ENCODE data around the gene MRPL16.
"Not testable (repeated sequence)": the region's sequence is repeated elsewhere in the genome, so short reads cannot be mapped to it uniquely, and the experiment has no call there.

The MRPL16 gene

GRCh38 chr11:59807047-59807610 is 3.4 kb downstream of the MRPL16 start:
- DNase-seq = no peak

GRCh38 chr11:59804061-59804460 is 6.5 kb downstream of the MRPL16 start:
- DNase-seq = no peak

DNA sequence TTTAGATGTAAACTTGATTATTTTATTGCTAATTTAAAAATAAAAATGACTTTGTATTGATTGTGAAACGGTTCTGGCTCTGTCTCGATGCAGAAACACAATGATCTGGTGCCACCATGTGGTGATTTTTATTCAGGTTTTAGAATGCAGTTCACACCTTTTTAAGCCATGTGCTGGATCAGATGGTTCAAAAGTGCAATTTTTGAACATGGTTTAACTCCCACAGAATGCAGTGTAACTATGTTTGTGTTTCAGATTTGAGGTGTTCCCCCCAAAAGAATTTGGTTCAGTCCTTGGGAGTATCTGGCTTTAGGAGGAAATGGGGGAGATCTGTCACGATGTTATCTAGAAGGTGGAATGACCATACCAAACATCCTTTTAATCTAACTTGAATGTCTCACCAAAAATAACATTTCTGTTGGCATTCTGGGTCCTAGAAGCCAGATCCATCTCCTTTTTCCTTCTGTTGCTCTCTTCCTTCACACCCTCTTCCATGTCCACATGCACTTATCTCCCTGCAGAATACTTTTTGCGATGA is 7.9 kb downstream of the MRPL16 start:
- peak; percentile 12 for DNase-seq

GRCh38 chr11:59801981-59802638 is 8.5 kb downstream of the MRPL16 start:
- DNase-seq = no peak

DNA sequence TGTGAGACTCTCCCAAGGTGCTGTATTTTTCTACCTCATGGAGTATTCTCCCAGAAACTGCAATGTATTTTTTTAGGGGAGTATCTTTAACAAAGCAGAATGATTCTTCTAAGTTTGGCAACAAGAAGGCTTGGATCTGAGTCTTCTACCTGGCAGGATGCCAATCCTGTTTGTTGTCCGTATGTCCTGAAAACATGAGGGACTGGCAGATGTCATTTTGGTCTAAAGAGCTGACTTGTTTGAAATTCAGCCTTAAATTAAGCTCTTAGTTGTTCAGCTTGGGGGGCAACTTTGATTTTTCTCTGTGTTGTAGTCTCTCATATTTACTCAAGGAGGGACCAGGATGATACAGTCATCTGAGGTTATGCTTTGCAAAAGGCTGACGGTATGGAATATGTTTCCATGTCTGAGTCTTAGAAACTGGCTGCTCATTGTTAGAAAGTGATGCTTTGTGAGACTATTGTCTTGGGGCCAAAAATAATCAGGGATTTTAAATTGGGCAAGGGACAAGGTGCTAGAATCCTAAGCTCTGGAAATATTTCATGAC is 9.3 kb downstream of the MRPL16 start:
- no peak for DNase-seq

GRCh38 chr11:59800390-59801025 is 10.1 kb downstream of the MRPL16 start:
- no peak for DNase-seq

GRCh38 chr11:59794417-59794816 is 16.2 kb downstream of the MRPL16 start:
- no peak for DNase-seq

DNA sequence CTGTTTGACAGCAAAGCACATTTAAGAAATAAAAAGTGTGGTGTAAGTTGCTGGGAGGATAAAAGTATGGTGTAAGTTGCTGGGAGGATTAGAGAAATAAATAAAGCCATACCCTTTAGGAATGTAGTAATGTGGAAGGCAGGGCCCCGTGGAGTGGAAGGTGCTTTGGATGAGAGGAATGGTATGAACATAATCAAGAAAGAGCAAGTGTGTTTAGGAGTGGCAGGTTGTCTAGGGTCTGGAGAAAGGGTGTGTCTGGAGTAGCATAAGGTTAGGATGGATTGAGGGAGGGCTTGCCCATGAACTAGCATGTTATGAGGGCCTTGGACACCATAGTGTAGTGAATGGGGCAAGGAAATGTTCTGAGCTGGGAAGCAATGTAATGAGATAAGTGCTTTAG is 18.1 kb downstream of the MRPL16 start:
- DNase-seq = no peak

- no peak for DNase-seq
Measured at GRCh38 chr11:59791639-59792038, 18.9 kb downstream of the MRPL16 start.

GRCh38 chr11:59787816-59788215 is 22.8 kb downstream of the MRPL16 start:
- DNase-seq = no peak

DNA sequence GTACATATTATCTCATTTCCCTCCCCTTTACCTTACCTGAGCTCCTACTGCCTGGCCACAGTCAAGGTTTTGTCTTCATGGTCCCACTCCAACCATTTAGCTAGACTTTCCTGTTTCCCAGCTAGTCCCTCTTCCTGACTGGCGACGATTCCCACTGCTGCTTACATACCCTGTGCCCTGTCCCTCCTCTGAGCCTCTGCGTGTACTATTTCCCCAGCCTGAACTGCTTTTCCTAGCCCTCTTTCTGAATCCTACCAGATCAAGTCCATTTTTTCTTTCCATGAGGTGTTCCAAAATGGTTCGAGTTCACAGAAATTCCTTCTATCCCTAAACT is 23.4 kb downstream of the MRPL16 start:
- no peak for DNase-seq

- no peak for DNase-seq
Measured at GRCh38 chr11:59785818-59786217, 24.8 kb downstream of the MRPL16 start.

- DNase-seq = not testable (repeated sequence)
Measured at GRCh38 chr11:59784441-59784840, 26.1 kb downstream of the MRPL16 start.

GRCh38 chr11:59783632-59784090 is 26.9 kb downstream of the MRPL16 start:
- no peak for DNase-seq

GRCh38 chr11:59782080-59782479 is 28.5 kb downstream of the MRPL16 start:
- no peak for DNase-seq

- DNase-seq = no peak
Measured at GRCh38 chr11:59779487-59779886, 31.1 kb downstream of the MRPL16 start.

- no peak for DNase-seq
Measured at GRCh38 chr11:59778122-59778521, 32.5 kb downstream of the MRPL16 start.

- DNase-seq = no peak
Measured at GRCh38 chr11:59777104-59777503, 33.5 kb downstream of the MRPL16 start.

- no peak for DNase-seq
Measured at GRCh38 chr11:59776210-59777066, 34.1 kb downstream of the MRPL16 start.

- DNase-seq = no peak
Measured at GRCh38 chr11:59773083-59773440, 37.5 kb downstream of the MRPL16 start.

GRCh38 chr11:59771605-59772004 is 39.0 kb downstream of the MRPL16 start:
- DNase-seq = no peak

DNA sequence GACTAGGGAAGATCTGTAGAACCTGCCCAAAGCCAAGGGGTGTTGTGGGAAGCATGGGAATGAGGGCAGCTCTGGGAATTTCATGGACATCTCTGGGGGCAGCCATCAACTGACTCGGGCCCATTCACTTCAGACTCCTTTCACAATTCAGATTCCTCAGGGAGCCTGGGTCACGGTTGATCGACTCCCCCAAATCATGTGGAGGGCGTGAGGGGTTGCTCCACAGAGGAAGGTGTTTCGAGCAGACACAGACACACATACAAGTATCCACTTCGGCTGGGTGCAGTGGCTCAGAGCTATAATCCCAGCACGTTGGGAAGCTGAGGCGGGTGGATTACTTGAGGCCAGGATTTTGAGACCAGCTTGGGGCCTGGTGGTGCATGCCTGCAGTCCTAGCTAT is 39.7 kb downstream of the MRPL16 start:
- no peak for DNase-seq

DNA sequence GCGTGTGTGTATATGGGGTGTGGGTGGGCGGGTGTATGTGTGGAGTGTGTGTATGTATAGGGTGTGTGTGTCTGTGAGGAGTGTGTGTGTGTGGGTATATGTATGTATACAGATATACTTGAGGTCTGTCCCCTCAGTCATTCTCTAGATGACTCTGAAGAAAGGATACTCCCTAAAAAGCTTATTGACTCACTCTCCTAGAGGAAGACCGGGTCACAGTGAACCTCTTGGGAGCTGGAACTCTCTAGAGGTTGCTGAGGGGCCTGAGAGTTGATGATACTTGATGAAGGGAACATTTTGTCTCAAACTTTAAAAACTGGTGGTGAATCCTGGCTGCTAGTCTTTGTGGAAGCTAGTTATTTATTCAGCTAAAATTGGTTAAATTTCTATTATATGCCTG is 40.3 kb downstream of the MRPL16 start:
- no peak for DNase-seq
